Amniotic stem cell (primary cell): ENCODE data around the gene PPP1R14B.
A peak's percentile ranks its signal among the peaks of the same experiment; 100 is the strongest.

Experiments used
- DNase-seq: peaks from one replicate; lab custom pipeline; 2025; lab: John Stamatoyannopoulos, UW

PPP1R14B gene

GRCh38 chr11:64209563-64209843, 37.2 kb downstream of the PPP1R14B start:
- no peak for DNase-seq

GRCh38 chr11:64208796-64209562, 37.8 kb downstream of the PPP1R14B start:
- no peak for DNase-seq

GRCh38 chr11:64208086-64208795, 38.5 kb downstream of the PPP1R14B start:
- no peak for DNase-seq

GRCh38 chr11:64207256-64208085, 39.3 kb downstream of the PPP1R14B start:
- DNase-seq: no peak

GRCh38 chr11:64206457-64207255, 40.1 kb downstream of the PPP1R14B start, which contains the start of gene FERMT3:
Gene FERMT3, plus strand, starts transcription at chr11:64206721. Its CDS starts 644 bp downstream, at chr11:64207365.
- no peak for DNase-seq

GRCh38 chr11:64204464-64204989, 42.2 kb downstream of the PPP1R14B start:
- peak; percentile 91 for DNase-seq

GRCh38 chr11:64204080-64204440, 42.7 kb downstream of the PPP1R14B start:
- DNase-seq: no peak

- no peak for DNase-seq
Observed at GRCh38 chr11:64203421-64204079, 43.2 kb downstream of the PPP1R14B start.

GRCh38 chr11:64202992-64203391, 43.8 kb downstream of the PPP1R14B start:
- no peak for DNase-seq

- no peak for DNase-seq
Observed at GRCh38 chr11:64201543-64201942, 45.2 kb downstream of the PPP1R14B start.

GRCh38 chr11:64198511-64198910, 48.2 kb downstream of the PPP1R14B start:
- no peak for DNase-seq

GRCh38 chr11:64196626-64197025, 50.1 kb downstream of the PPP1R14B start:
- DNase-seq: no peak
